Measurements from ENCODE around the gene GUCA1A.
A peak's percentile ranks its signal among the peaks of the same experiment; 100 is the strongest.
"Not testable (repeated sequence)": the region's sequence is repeated elsewhere in the genome, so short reads cannot be mapped to it uniquely, and the experiment has no call there.

GUCA1A gene

GRCh38 chr6:42175860-42176259 is 2.7 kb downstream of the GUCA1A start:
- H3K9me3 Mint-ChIP-seq, result no peaks in the 10 kb centered on the region
- H3K4me1 Mint-ChIP-seq (ENCODE audit: low read depth), result no peaks in the 10 kb centered on the region
- H3K36me3 Mint-ChIP-seq (ENCODE audit: low read depth), result no peaks in the 10 kb centered on the region
- no peak overlapping the region for H3K27ac Mint-ChIP-seq
- no peak for DNase-seq (ENCODE audit: low spot score)
- H3K27me3 Mint-ChIP-seq (ENCODE audit: low read depth), result no peaks in the 10 kb centered on the region
- H3K4me3 Mint-ChIP-seq, result no peak overlapping the region

GRCh38 chr6:42176981-42177380 is 3.8 kb downstream of the GUCA1A start:
- Mint-ChIP-seq H3K4me1 (ENCODE audit: low read depth) (no peaks in the 10 kb centered on the region), H3K27ac (no peak overlapping the region), H3K27me3 (ENCODE audit: low read depth) (no peaks in the 10 kb centered on the region), H3K9me3 (no peaks in the 10 kb centered on the region), H3K4me3 (no peak overlapping the region), H3K36me3 (ENCODE audit: low read depth) (no peaks in the 10 kb centered on the region)
- no peak for DNase-seq (ENCODE audit: low spot score)

GRCh38 chr6:42177514-42178364 is 4.6 kb downstream of the GUCA1A start:
- H3K4me3 Mint-ChIP-seq, result no peak overlapping the region
- H3K9me3 Mint-ChIP-seq, result no peaks in the 10 kb centered on the region

GRCh38 chr6:42179261-42179944 is 6.2 kb downstream of the GUCA1A start:
- Mint-ChIP-seq H3K4me3 (no peak overlapping the region), H3K27me3 (ENCODE audit: low read depth) (no peaks in the 10 kb centered on the region), H3K36me3 (ENCODE audit: low read depth) (no peaks in the 10 kb centered on the region), H3K27ac (no peak overlapping the region), H3K4me1 (ENCODE audit: low read depth) (no peaks in the 10 kb centered on the region), H3K9me3 (no peaks in the 10 kb centered on the region)
- no peak for DNase-seq (ENCODE audit: low spot score)

More at GRCh38 chr6:42177514-42178364, 4.6 kb downstream of the GUCA1A start:
- no peaks in the 10 kb centered on the region for H3K36me3 Mint-ChIP-seq (ENCODE audit: low read depth)
- no peaks in the 10 kb centered on the region for H3K27me3 Mint-ChIP-seq (ENCODE audit: low read depth)
- H3K4me1 Mint-ChIP-seq (ENCODE audit: low read depth), result no peaks in the 10 kb centered on the region
- no peak overlapping the region for H3K27ac Mint-ChIP-seq
- no peak for DNase-seq (ENCODE audit: low spot score)

- Mint-ChIP-seq H3K4me1 (ENCODE audit: low read depth) (no peaks in the 10 kb centered on the region), H3K27me3 (ENCODE audit: low read depth) (no peaks in the 10 kb centered on the region), H3K27ac (no peak overlapping the region), H3K36me3 (ENCODE audit: low read depth) (no peaks in the 10 kb centered on the region), H3K4me3 (no peak overlapping the region), H3K9me3 (no peaks in the 10 kb centered on the region)
- DNase-seq (ENCODE audit: low spot score), result peak; percentile 34
Measured at GRCh38 chr6:42179945-42180313, 6.8 kb downstream of the GUCA1A start.

- Mint-ChIP-seq H3K4me1 (ENCODE audit: low read depth) (no peaks in the 10 kb centered on the region), H3K27ac (no peak overlapping the region), H3K36me3 (ENCODE audit: low read depth) (no peaks in the 10 kb centered on the region), H3K9me3 (no peaks in the 10 kb centered on the region), H3K27me3 (ENCODE audit: low read depth) (no peaks in the 10 kb centered on the region), H3K4me3 (no peak overlapping the region)
- no peak for DNase-seq (ENCODE audit: low spot score)
Measured at GRCh38 chr6:42182101-42182500, 8.9 kb downstream of the GUCA1A start.

- Mint-ChIP-seq H3K36me3 (ENCODE audit: low read depth) (no peaks in the 10 kb centered on the region), H3K4me3 (no peak overlapping the region), H3K27me3 (ENCODE audit: low read depth) (no peaks in the 10 kb centered on the region), H3K9me3 (no peaks in the 10 kb centered on the region), H3K4me1 (ENCODE audit: low read depth) (no peaks in the 10 kb centered on the region), H3K27ac (no peak overlapping the region)
- no peak for DNase-seq (ENCODE audit: low spot score)
Measured at GRCh38 chr6:42184475-42184874, 11.3 kb downstream of the GUCA1A start.

- Mint-ChIP-seq H3K27ac (no peak overlapping the region), H3K27me3 (ENCODE audit: low read depth) (no peaks in the 10 kb centered on the region), H3K36me3 (ENCODE audit: low read depth) (no peaks in the 10 kb centered on the region), H3K4me1 (ENCODE audit: low read depth) (no peaks in the 10 kb centered on the region), H3K4me3 (no peak overlapping the region), H3K9me3 (no peaks in the 10 kb centered on the region)
- no peak for DNase-seq (ENCODE audit: low spot score)
Measured at GRCh38 chr6:42185597-42185996, 12.4 kb downstream of the GUCA1A start.

GRCh38 chr6:42188406-42188805 is 15.2 kb downstream of the GUCA1A start:
- no peak overlapping the region for H3K4me3 Mint-ChIP-seq
- no peak overlapping the region for H3K27ac Mint-ChIP-seq
- no peaks in the 10 kb centered on the region for H3K27me3 Mint-ChIP-seq (ENCODE audit: low read depth)
- H3K36me3 Mint-ChIP-seq (ENCODE audit: low read depth), result no peaks in the 10 kb centered on the region
- H3K4me1 Mint-ChIP-seq (ENCODE audit: low read depth), result no peaks in the 10 kb centered on the region
- DNase-seq (ENCODE audit: low spot score), result no peak
- no peaks in the 10 kb centered on the region for H3K9me3 Mint-ChIP-seq

- Mint-ChIP-seq H3K4me3 (no peak overlapping the region), H3K27me3 (ENCODE audit: low read depth) (no peaks in the 10 kb centered on the region), H3K9me3 (no peaks in the 10 kb centered on the region), H3K4me1 (ENCODE audit: low read depth) (no peaks in the 10 kb centered on the region), H3K27ac (no peak overlapping the region), H3K36me3 (ENCODE audit: low read depth) (no peaks in the 10 kb centered on the region)
- no peak for DNase-seq (ENCODE audit: low spot score)
Measured at GRCh38 chr6:42190554-42191183, 17.5 kb downstream of the GUCA1A start.

- H3K36me3 Mint-ChIP-seq (ENCODE audit: low read depth); H3K4me3 Mint-ChIP-seq; H3K27me3 Mint-ChIP-seq (ENCODE audit: low read depth); H3K9me3 Mint-ChIP-seq; DNase-seq (ENCODE audit: low spot score); H3K4me1 Mint-ChIP-seq (ENCODE audit: low read depth); H3K27ac Mint-ChIP-seq: not testable (repeated sequence)
Measured at GRCh38 chr6:42192385-42192784, 19.2 kb downstream of the GUCA1A start.

- Mint-ChIP-seq H3K27me3 (ENCODE audit: low read depth) (no peaks in the 10 kb centered on the region), H3K9me3 (no peaks in the 10 kb centered on the region), H3K36me3 (ENCODE audit: low read depth) (no peaks in the 10 kb centered on the region), H3K27ac (no peak overlapping the region), H3K4me3 (no peak overlapping the region), H3K4me1 (ENCODE audit: low read depth) (no peaks in the 10 kb centered on the region)
- no peak for DNase-seq (ENCODE audit: low spot score)
Measured at GRCh38 chr6:42193491-42193894, 20.3 kb downstream of the GUCA1A start.

- Mint-ChIP-seq H3K4me1 (ENCODE audit: low read depth) (no peaks in the 10 kb centered on the region), H3K27ac (no peak overlapping the region), H3K36me3 (ENCODE audit: low read depth) (no peaks in the 10 kb centered on the region), H3K27me3 (ENCODE audit: low read depth) (no peaks in the 10 kb centered on the region), H3K4me3 (no peak overlapping the region), H3K9me3 (no peaks in the 10 kb centered on the region)
- no peak for DNase-seq (ENCODE audit: low spot score)
Measured at GRCh38 chr6:42194056-42194455, 20.9 kb downstream of the GUCA1A start.

GRCh38 chr6:42195415-42195814 is 22.3 kb downstream of the GUCA1A start:
- no peaks in the 10 kb centered on the region for H3K4me1 Mint-ChIP-seq (ENCODE audit: low read depth)
- H3K27ac Mint-ChIP-seq, result no peak overlapping the region
- H3K27me3 Mint-ChIP-seq (ENCODE audit: low read depth), result no peaks in the 10 kb centered on the region
- no peak for DNase-seq (ENCODE audit: low spot score)
- peaks cover 3% of the 10 kb centered on the region for H3K36me3 Mint-ChIP-seq (ENCODE audit: low read depth)
- H3K9me3 Mint-ChIP-seq, result no peaks in the 10 kb centered on the region
- H3K4me3 Mint-ChIP-seq, result no peak overlapping the region

All from T-helper 2 cell treated with Interferon-gamma antibody and Interleukin-4, amounts not matched to agents 5 μg/mL and 100 μg/mL, for 36 hours (primary cell).